Colon (tissue), 2 donors: Measurements from ENCODE around the gene TIA1.
"Not testable (repeated sequence)": the region's sequence is repeated elsewhere in the genome, so short reads cannot be mapped to it uniquely, and the experiment has no call there.

Experiments used
- FAIRE-seq: peaks from 2 replicates; lab custom pipeline; 2012; peaks lifted over from hg19 to GRCh38; lab: Jason Lieb, UNC
- donor health status: control.
- donor health status: control.

Gene TIA1

DNA sequence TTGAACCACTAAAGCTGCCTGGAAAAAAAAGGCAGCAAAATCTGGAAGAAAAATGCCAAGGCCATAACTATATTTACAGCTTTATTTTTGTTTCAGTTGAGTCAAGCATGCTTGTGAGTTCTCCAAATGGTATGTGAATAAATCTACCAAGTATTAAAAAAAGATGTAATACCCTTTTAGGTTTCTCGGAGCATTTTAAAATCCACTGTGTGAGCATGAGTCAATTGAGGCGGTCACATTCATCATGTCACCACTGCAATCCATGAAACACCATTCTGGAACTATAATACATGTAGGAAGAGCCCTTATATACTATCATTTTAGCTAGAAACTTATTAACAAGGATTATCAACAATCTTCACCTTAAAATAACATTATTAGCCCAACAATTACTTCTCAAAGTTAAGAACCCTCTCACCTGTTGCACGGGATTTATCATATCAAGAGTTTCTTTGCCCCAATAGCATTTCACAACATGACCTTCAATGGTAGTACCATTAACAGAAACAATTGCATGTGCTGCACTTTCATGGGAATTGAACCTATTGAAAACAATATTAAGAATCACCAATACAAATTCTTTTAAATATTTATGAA, 33.4 kb downstream of the TIA1 start:
- no peak for FAIRE-seq

DNA sequence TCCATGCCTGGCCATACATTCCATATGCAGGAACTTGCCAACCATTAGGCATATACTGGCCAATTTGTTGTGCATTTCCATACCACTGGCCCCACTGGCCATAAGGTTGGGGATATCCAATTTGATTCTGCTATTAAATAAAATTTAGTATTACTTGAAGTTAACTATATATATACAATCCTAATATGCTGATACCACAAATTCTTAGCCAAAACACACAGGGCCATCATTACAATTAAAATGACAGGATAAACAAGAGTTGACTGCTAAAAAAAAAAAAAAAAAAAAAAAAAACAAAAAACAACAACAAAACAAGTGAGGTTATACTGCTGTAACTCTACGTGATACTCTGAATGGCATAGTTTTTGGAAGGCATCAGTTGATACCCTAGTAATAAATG, 34.1 kb downstream of the TIA1 start:
- FAIRE-seq: no peak

DNA sequence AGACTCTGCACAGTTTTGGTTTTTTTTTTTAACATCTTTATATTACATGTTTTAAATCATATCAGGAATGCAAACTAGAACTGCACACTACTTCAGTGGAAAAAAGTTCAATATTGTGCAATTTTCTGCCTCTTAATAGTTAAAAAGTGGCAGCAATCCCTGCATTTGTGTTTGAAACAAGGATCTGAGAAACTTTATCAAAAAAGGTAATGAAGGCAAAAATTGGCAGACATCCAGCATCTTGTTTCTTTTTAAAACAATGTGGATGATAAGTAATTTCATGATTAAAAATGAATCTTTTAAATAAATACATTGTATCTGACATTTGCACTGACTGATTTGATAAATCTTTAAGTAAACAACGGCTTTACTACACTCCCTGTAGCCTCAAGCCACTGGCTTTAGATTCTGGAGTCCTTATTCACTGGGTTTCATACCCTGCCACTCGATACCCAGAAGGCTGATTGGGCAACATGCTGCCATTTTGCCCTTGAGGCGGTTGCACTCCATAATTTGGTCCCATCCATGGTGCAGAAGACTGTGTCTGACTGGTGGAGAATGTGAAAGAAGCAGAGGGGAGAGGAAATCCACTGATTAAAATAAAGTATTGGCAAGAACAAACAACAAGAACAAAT, 36.0 kb downstream of the TIA1 start:
- FAIRE-seq: no peak

DNA sequence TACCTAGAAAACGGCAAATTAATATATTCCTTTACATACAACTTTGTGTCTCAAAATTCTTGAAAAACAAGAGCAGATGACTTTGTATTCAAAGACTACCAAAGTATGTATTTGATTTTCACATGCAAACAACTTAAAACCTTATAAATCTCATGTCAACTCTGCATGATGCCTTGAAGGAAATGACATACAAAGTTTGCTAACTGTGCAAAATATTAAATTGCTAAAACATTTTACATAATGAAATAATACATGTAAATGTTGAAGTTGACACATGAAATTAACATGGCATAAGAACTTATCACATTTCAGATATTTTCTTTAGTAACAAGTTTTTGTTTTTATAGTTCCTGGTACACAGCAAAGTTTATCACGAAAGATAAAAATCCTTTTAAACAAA, 36.8 kb downstream of the TIA1 start:
- FAIRE-seq: no peak

DNA sequence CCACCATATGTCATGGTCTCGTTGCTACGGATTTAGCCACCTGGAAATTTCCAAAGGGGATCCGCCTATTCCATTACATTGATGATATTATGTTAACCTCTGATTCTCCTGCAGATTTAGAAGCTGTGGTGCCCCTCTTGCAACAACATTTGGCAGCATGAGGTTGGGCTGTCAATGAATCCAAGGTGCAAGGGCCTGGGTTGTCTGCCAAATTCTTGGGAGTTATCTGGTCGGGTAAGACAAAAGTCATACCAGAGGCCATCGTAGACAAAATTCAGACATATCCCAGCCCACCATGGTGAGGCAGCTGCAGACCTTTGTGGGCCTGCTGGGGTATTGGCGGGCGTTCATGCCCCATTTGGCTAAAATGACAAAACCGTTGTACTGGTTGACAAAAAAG, 44.0 kb downstream of the TIA1 start:
- no peak for FAIRE-seq

DNA sequence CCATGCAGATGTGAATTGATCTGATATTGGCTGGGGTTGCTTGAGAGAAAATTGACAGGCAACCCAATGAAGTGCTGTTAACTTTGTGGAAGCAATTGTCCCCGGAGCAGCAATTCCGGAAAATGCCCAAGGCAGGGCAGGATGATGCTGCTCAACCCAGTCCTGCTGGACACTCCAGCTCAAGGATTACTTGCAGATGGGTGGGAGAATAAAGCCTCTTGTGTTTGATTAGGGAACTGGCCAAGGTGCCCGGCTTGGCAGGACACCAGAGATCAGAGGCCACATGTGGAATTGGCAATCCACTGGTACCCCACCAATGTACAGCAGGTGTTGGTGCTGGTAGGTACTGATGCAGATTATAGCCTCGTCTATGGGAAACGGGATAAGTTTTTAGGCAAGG, 45.3 kb downstream of the TIA1 start:
- no peak for FAIRE-seq

DNA sequence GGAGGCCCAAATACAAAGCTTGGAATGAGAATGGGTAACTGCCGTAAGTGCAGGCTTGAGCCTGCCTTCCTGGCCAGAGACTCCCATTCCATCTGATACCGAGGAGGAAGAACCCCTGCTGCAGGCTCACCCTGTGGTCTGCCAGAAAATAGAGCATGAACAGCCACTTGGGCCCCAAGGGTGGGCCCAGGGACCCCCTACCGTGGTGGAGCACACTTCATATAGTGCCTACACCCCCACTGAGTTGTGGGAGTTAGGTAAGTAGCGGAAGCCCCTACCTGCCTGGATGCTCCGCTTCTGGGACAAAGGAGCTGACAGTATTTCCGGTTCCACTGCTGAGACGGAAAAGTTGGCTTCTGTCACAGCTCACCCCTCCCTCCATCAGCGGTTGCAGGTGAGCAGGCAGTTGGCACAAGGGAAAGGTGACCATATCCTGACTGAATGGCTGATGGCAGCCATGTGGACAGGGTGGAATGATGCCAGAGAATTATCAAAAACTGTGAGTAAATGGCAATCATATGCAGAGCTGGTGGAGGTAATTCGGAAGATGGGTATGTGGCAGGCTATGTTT, 46.1 kb downstream of the TIA1 start:
- FAIRE-seq: no peak

DNA sequence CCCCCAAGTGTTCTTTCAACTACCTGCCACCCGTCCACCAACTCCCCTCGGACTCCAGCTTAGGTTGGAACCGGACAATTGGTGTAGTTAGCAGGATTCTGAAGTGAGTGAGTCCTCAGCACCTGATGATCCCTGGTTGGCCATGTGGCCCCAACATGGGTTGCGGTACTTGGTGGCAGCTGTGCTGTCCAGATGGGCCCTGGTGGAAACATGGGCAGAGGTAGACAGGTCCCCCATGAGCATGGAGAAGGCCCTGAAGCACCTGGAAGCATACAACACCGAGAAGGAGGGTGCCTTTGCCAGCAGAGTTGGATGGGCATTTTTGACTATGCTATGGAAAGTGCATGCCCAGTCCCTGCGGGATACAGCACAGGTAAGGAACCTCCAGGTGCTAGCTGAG, 46.6 kb downstream of the TIA1 start:
- no peak for FAIRE-seq

DNA sequence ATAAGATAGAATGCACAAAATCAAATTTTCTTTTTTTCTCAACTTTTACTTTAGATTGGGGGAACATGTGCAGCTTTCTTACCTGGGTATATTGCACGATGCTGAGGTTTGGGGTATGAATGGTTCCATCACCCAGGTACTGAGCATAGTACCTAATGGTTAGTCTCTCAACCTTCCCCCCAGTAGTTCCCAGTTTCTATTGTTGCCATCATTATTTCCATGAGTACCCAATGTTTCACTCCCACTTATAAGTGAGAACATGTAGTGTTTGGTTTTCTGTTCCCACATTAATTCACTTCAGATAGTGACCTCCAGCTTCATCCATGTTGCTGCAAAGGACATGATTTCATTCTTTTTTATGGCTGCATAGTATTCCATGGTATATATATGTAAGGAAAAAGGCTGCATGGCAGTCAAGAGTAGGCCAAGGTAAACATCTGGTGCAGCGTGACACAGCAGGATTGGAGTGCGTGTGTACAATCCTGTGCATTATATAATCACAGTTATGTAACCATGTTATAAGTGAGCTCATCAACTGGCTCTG, 47.1 kb downstream of the TIA1 start:
- no peak for FAIRE-seq

DNA sequence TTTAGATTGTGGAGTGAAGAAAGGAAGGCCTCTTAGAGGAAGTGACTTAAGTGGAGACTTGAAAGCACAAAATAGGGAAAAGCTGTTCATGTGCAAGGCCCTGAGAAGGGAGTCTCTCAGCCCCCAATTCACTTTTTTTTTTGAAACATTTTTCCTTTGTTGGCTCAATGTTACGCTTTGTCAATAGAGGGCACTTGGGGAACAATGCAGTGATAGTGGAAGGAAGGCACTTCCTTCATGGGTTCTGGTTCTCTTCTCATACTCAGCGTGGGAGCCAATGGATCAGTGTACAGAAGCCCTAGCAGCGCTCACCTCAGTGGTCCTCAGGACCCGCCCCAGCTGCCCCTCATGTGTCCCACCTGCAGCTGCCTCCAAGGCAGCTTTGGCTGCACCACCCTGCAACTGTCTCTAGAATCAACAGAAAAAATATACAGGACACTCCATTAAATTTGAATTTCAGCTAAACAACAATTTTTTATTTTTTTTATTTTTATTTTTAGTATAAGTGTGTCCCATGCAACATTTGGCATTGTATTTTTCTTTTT, 49.0 kb downstream of the TIA1 start:
- FAIRE-seq: no peak

DNA sequence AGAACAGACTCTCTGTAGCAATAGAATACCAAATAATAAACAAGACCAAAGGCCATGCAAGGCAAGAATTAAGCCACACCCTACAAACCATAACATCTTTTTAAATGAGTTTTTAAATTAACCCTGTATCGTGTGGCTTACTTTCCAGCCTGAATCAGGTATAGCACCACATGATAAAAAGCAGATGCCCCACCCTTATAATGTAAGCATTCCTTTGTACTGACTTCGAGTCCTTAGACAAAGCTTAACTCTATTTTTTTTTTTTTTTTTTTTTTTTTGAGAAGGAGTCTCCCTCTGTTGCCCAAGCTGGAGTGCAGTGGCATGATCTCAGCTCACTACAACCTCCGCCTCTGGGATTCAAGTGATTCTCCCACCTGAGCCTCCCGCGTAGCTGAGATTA, 55.9 kb downstream of the TIA1 start:
- FAIRE-seq: no peak

DNA sequence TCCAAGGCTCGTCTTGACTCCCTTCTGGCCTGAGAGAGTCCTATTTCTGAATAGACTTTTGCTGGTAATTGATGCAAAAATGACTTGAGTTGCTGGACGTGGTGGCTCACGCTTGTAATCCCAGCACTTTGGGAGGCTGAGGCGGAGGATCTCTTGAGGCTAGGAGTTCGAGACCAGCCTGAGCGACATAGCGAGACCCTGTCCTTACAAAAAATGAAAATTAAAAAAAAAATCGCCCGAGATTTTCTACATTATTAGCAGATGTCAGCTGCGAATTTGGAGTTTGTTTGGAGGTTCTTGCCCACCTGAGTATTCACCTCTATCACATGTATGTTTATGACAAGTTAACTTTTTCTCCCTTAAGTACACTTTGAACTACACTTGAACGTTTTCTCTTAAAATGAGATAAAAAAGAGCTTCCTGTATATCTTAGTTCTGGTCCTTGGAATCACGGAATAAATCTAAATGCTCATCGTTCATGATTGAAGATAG, 57.1 kb downstream of the TIA1 start:
- no peak for FAIRE-seq

DNA sequence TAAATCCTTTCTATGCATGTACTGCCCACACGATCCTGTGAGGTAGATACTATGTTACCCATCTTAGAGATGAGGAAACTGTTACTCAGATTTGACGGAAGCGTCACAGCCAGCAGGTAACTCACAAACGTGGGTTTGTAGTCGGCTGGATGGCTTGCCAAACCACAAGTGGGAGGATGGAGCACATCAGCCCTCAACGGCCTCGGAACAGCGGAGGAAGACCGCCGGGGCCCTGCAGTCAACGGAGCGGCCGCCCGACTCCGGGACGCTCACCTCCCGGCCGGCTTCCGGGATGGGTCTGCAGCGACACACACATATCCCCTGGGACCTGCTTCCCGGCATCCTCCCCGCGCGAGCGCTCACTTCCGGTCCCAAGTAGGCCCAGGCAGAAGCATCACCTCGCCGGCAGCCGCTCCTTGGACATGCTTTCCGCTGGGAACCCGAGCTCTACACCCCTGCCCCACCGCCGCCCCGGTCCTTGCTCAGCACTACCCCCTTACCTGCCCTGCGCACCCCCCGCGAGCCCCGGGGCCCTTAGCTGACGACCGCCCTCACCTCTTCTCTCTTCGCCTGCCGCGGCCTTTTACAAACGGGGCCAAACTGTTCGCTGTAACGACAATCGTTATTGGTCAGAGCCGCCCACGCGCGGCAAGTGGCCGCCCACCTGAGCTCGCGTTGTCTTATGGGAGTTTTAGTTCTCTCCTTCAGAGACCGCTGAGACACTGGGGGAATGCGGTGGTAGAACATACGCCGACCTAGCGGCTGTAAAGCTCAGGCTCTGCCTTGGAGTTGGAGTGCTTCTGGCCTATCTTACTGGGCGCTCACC, 57.8 kb downstream of the TIA1 start, which contains the start of gene C2orf42:
C2orf42 (minus strand) TSS at position 602 of the 826 bp plus-strand sequence. CDS start 9,034 bp downstream, outside the sequence.
- no peak for FAIRE-seq

DNA sequence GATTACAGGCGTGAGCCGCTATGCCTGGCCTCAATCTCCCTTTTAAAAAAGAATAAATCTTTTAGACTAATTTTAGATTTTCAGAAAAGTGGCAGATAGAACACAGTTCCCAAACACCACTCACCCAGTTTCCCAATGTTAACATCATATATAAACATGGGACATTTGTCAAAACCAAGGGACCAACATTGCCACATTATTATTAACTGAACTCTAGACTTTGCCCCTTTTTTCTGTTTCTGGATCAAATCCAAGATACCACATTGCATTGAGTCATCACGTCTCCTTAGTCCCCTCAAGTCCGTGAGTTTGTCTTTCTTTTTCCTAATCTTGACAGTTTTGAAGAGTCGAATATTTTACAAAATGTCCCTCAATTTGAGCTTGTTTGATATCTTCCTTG, 60.0 kb downstream of the TIA1 start:
- no peak for FAIRE-seq

DNA sequence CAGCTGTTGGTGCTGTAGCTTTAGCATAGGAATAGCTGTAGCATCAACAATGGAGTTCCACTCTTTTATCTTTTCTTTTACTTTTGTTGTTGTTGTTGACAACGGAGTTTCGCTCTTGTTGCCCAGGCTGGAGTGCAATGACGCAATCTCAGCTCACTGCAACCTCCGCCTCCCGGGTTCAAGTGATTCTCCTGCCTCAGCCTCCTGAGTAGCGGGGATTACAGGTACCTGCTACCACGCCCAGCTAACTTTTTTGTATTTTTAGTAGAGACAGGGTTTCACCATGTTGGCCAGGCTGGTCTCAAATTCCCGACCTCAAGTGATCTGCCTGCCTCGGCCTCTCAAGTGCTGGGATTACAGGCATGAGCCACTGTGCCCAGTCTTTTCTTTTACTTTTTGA, 61.3 kb downstream of the TIA1 start:
- not testable (repeated sequence) for FAIRE-seq

DNA sequence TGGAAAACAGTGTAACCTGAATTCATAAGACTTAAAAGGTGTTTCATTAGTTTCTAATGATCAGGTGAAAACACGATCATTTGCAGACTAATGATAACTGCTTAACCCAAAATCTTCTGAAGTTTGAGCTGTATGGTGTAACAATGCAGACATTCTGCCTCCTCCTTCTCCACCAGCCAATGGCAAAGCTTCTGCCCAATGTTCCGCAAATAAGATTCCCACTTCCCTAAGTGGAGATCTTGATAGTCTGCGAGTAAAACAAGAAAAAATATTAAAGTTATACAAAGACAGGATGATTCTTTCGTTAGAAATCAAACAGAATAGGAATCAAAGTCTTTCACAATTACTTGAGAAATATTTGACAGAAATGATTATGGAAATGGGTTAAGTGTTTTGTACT, 65.7 kb downstream of the TIA1 start:
- no peak for FAIRE-seq

DNA sequence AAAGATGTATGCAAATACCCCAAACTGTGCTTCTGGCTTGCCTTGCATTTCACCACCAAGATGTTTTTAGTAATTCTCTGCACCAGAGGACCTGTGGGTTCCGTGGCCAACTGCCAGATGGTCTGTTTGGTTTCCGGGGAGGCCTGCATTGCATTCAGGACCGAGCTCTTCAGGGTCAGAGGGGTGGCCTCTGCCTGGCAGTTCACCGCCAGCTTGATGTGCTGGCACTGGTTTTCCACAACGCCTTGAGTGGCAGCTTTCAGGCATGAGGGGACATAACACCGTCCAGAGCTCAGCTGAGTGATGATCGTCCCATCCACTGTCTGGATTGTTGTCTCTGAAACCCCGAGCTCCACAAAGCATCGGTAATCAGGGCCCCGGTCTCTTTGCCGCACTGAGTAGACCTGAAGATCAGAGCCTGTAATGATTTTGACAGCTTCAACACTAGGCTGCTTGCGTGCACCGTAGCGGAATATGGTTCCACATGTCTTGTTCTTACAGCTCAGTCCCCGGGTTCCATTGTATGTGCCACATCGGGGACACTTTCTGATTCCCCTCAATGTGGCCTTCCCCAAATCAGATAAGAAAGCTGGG, 67.0 kb downstream of the TIA1 start:
- no peak for FAIRE-seq

DNA sequence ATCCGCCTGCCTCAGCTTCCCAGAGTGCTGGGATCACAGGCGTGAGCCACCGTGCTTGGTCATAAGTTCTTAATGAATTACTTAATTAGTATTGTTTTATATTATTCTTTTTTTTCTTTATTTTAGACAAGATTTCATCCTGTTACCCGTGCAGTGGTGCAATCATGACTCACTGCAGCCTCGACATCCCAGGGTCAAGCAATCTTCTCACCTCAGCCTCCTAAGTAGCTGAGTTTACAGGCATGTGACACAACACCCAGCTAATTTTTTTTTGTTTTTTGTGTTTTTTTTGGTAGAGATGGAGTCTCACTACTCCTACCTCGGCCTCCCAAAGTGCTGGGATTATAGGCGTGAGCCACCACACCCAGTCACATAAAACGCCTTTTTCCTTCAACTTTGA, 74.9 kb downstream of the TIA1 start:
- no peak for FAIRE-seq

DNA sequence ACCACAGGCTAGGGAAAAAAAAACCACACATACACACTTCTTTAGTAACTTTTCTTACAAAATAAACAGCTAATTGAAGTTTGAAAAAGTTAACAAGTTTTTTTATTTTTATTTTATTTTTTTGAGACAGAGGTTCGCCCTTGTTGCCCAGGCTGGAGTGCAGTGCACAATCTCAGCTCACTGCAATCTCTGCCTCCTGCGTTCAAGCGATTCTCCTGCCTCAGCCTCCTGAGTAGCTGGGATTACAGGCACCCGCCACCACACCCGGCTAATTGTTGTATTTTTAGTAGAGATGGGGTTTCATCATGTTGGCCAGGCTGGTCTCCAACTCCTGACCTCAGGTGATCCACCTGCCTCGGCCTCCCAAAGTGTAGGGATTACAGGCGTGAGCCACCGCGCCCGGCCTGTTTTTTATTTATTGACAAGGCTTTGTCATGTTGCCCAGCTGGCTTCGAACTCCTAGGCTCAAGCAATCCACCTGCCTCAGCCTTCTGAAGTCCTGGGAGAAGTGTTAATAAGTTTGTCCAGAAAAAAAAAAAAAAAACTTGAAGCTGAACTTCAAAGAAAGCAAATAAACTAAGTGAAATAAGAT, 78.7 kb downstream of the TIA1 start:
- not testable (repeated sequence) for FAIRE-seq

DNA sequence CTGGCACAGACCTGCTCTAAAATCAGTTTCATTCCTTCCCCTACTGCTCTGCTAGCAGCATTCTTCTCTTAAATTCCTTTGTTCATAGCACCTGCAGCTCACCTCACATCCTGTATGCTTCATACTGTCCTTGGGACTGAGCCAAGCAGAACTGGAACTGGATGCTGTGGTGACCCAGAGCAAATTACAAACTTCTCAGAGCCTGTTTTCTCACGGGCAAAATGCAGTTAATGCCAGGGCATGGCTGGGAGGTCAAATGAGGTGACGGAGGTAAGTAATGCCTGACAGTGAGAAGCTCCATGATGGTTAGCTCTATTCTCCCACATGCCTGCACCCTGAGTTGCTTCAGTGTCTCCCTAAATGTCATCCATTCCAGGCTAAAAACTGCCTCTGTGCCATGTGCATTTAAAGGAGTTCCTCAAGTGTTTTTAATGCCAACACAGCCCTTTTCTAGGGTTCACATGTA, 87.3 kb downstream of the TIA1 start:
- no peak for FAIRE-seq

DNA sequence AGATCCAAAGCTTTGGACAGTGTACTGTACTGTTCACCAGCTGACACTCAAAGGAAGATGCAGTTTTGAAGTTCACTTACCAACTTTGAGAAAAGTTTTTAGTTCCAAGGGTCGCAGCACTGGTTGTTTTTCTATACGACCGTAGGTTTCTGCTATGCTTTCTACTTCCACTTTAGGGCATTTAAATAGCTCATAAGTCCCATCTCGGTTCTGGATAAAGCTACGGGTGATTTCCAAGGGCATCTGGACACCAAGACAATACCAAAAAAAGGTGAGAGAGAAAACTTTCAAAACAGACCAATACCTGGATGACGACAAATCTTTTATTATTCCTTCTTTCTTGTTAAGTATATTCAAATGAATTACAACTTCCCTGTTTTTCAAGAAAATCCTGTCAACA, 87.9 kb downstream of the TIA1 start:
- no peak for FAIRE-seq
